H9 (cell line): Measurements from ENCODE around the gene CHPT1. TPM values are rescaled to one million over a fixed set of nuclear protein-coding genes. Genes with fewer than 3 reads are reported as not detected.

Experiments used
- DNase-seq: peaks from one replicate; pipeline ENCODE4 v3.0.0-alpha.2; 2017
- H2AFZ ChIP-seq: one replicate; pipeline ENCODE4 v1.6.1; 2013; ENCODE audit warnings: mild to moderate bottlenecking, low read length, control low read depth, moderate library complexity
- H2AK5ac ChIP-seq: 2 replicates; pipeline ENCODE4 v1.6.1; 2013; ENCODE audit warnings: low read length, control low read depth, mixed read lengths; ENCODE audit not compliant: insufficient read length
- H2BK120ac ChIP-seq: one replicate; pipeline ENCODE4 v1.6.1; 2013; ENCODE audit warnings: low read depth, mild to moderate bottlenecking, low read length, control low read depth, inconsistent platforms; ENCODE audit not compliant: poor library complexity, severe bottlenecking
- H2BK12ac ChIP-seq: 2 replicates; pipeline ENCODE4 v1.6.1; 2013; ENCODE audit warnings: low read length, control low read depth, mixed read lengths, low read depth; ENCODE audit not compliant: insufficient read length
- H2BK15ac ChIP-seq: 2 replicates; pipeline ENCODE4 v1.6.1; 2013; ENCODE audit warnings: low read depth, low read length, control low read depth
- H2BK20ac ChIP-seq: one replicate; pipeline ENCODE4 v1.6.1; 2013; ENCODE audit warnings: low read depth, mild to moderate bottlenecking, low read length, control low read depth, inconsistent platforms; ENCODE audit not compliant: poor library complexity, severe bottlenecking
- H2BK5ac ChIP-seq: 2 replicates; pipeline ENCODE4 v1.6.1; 2013; ENCODE audit warnings: low read length, control low read depth, mixed read lengths; ENCODE audit not compliant: insufficient read length
- H3K14ac ChIP-seq: 2 replicates; pipeline ENCODE4 v1.6.1; 2013; ENCODE audit warnings: low read length, control low read depth; ENCODE audit not compliant: insufficient read depth
- H3K18ac ChIP-seq: 2 replicates; pipeline ENCODE4 v1.6.1; 2013; ENCODE audit warnings: low read depth, mild to moderate bottlenecking, mixed read lengths, low read length, control low read depth; ENCODE audit not compliant: insufficient read length
- H3K23ac ChIP-seq: 2 replicates; pipeline ENCODE4 v1.6.1; 2013; ENCODE audit warnings: low read length, control low read depth, mixed read lengths, low read depth; ENCODE audit not compliant: insufficient read length
- H3K23me2 ChIP-seq: 2 replicates; pipeline ENCODE4 v1.6.1; 2013; ENCODE audit warnings: low read depth, mild to moderate bottlenecking, mixed read lengths, low read length, control low read depth; ENCODE audit not compliant: insufficient read length, poor library complexity, severe bottlenecking
- H3K27ac ChIP-seq: 2 replicates; pipeline ENCODE4 v1.5.1; 2013; ENCODE audit warnings: low read length, control low read depth, mixed read lengths, low read depth; ENCODE audit not compliant: insufficient read length
- H3K27me3 ChIP-seq: 2 replicates; pipeline ENCODE4 v1.6.1; 2013; ENCODE audit warnings: low read length, control low read depth, inconsistent platforms; ENCODE audit not compliant: insufficient read depth
- H3K4ac ChIP-seq: 2 replicates; pipeline ENCODE4 v1.6.1; 2013; ENCODE audit warnings: low read depth, mild to moderate bottlenecking, control low read depth, inconsistent platforms, low read length, moderate library complexity
- H3K4me1 ChIP-seq: 2 replicates; pipeline ENCODE4 v1.6.1; 2013; ENCODE audit warnings: low read length, control low read depth, inconsistent platforms; ENCODE audit not compliant: insufficient read depth
- H3K4me2 ChIP-seq: 2 replicates; pipeline ENCODE4 v1.6.1; 2013; ENCODE audit warnings: low read length, control low read depth, mixed read lengths; ENCODE audit not compliant: insufficient read length, insufficient read depth
- H3K56ac ChIP-seq: 2 replicates; pipeline ENCODE4 v1.6.1; 2013; ENCODE audit warnings: low read depth, mild to moderate bottlenecking, mixed read lengths, low read length, control low read depth; ENCODE audit not compliant: insufficient read length
- H3K79me1 ChIP-seq: 2 replicates; pipeline ENCODE4 v1.6.1; 2013; ENCODE audit warnings: low read depth, mild to moderate bottlenecking, moderate library complexity, low read length, control low read depth, inconsistent platforms; ENCODE audit not compliant: insufficient read depth, poor library complexity, severe bottlenecking
- H3K79me2 ChIP-seq: 2 replicates; pipeline ENCODE4 v1.6.1; 2013; ENCODE audit warnings: low read length, control low read depth, inconsistent platforms; ENCODE audit not compliant: insufficient read depth
- H3K9ac ChIP-seq: 2 replicates; pipeline ENCODE4 v1.6.1; 2013; ENCODE audit warnings: low read length, control low read depth, mixed read lengths; ENCODE audit not compliant: insufficient read length; ENCODE audit errors: extremely low read depth
- H3K9me3 ChIP-seq: one replicate; pipeline ENCODE4 v1.6.1; 2013; ENCODE audit warnings: low read depth, low read length, inconsistent platforms; ENCODE audit not compliant: control insufficient read depth
- H3T11ph ChIP-seq: one replicate; pipeline ENCODE4 v1.6.1; 2013; ENCODE audit warnings: mild to moderate bottlenecking, low read length, control low read depth, inconsistent platforms
- H4K20me1 ChIP-seq: one replicate; pipeline ENCODE4 v1.6.1; 2013; ENCODE audit not compliant: control insufficient read depth, insufficient read length, insufficient read depth
- H4K5ac ChIP-seq: 2 replicates; pipeline ENCODE4 v1.6.1; 2013; ENCODE audit warnings: low read depth, mild to moderate bottlenecking, mixed read lengths, low read length, control low read depth; ENCODE audit not compliant: insufficient read length
- H4K8ac ChIP-seq: replicated peaks from 2 replicates; pipeline ENCODE4 v1.6.1; 2013; ENCODE audit warnings: low read length, control low read depth, mixed read lengths, low read depth; ENCODE audit not compliant: insufficient read length
- H4K91ac ChIP-seq: 2 replicates; pipeline ENCODE4 v1.6.1; 2013; ENCODE audit warnings: low read depth, mild to moderate bottlenecking, moderate library complexity, mixed read lengths, low read length, control low read depth; ENCODE audit not compliant: insufficient read length
- H3K27ac Mint-ChIP-seq, 3 experiments: 2 replicates in 2 of 3; 3 replicates in 1 of 3; pipeline ENCODE4 v1.8.0; 2020 to 2021; ENCODE audit warnings: mixed read lengths in 3 of 3, mild to moderate bottlenecking in 1 of 3, moderate library complexity in 1 of 3
- H3K27me3 Mint-ChIP-seq: 2 replicates; pipeline ENCODE4 v1.8.0; 2021; ENCODE audit warnings: low read depth, mild to moderate bottlenecking, moderate library complexity, mixed read lengths
- H3K36me3 Mint-ChIP-seq, 3 experiments: 2 replicates in 2 of 3; 3 replicates in 1 of 3; pipeline ENCODE4 v1.8.0; 2020 to 2021; ENCODE audit warnings: low read depth in 3 of 3, mixed read lengths in 3 of 3; ENCODE audit not compliant: insufficient read depth in 1 of 3
- H3K4me1 Mint-ChIP-seq, 2 experiments: 2 replicates each; pipeline ENCODE4 v1.8.0; 2020; ENCODE audit warnings: mixed read lengths in 2 of 2
- H3K4me3 Mint-ChIP-seq, 2 experiments: 2 replicates in 1 of 2; 3 replicates in 1 of 2; pipeline ENCODE4 v1.8.0; 2020 to 2021; ENCODE audit warnings: mild to moderate bottlenecking in 2 of 2, mixed read lengths in 2 of 2, moderate library complexity in 1 of 2
- H3K9me3 Mint-ChIP-seq, 2 experiments: 2 replicates in 1 of 2; 3 replicates in 1 of 2; pipeline ENCODE4 v1.8.0; 2020; ENCODE audit warnings: mild to moderate bottlenecking in 2 of 2, mixed read lengths in 2 of 2, moderate library complexity in 1 of 2
- CTCF ChIP-seq: fragments of 200-600 bp; sonication (generic); conservative IDR thresholded peaks from 3 replicates; pipeline ENCODE4 v1.8.0; 2021; ENCODE audit warnings: antibody characterized with exemption, mild to moderate bottlenecking
- WGBS: extraction: QIAGEN DNeasy Blood & Tissue Kit; methylation state at CpG from one replicate; pipeline ENCODE4 v1.1.7; 2013; ENCODE audit warnings: missing lambda C conversion rate, low lambda C conversion rate, mixed read lengths; ENCODE audit not compliant: insufficient read length; ENCODE audit errors: extremely low coverage; 5-methylcytosine and 5-hydroxymethylcytosine counted together
- total RNA-seq: library from RNA; stranded (reverse); gene quantifications from 2 replicates; pipeline ENCODE4 v1.2.1, GENCODE V29; 2021

CHPT1 gene
- total RNA-seq, 1 experiment from 2014 or later: 17.1 TPM

- Histone ChIP-seq H2BK15ac (no peak overlapping the region), H2BK5ac (no peak overlapping the region), H3K27ac (no peak overlapping the region), H2AFZ (no peak overlapping the region), H3K23me2 (no peaks in the 10 kb centered on the region), H2BK20ac (no peak overlapping the region), H3K18ac (no peak overlapping the region), H4K20me1 (no peaks in the 10 kb centered on the region), H3K27me3 (no peaks in the 10 kb centered on the region), H3K9me3 (no peaks in the 10 kb centered on the region), H3K23ac (no peak overlapping the region), H4K91ac (no peak overlapping the region), H3K14ac (no peak overlapping the region), H3K9ac (no peak overlapping the region), H4K8ac (no peak overlapping the region), H3K4me1 (no peaks in the 10 kb centered on the region; the same call in 1 of the 2 replicates), H3T11ph (no peak overlapping the region), H2BK12ac (no peak overlapping the region), H3K79me2 (no peaks in the 10 kb centered on the region), H3K4ac (no peak overlapping the region), H3K56ac (no peak overlapping the region), H2BK120ac (no peak overlapping the region), H3K79me1 (no peaks in the 10 kb centered on the region), H3K4me2 (no peak overlapping the region), H2AK5ac (no peak overlapping the region), H4K5ac (no peak overlapping the region)
- TF ChIP-seq CTCF: peak; percentile 77
- WGBS: no CpG with 5 or more reads among the region's 5 CpGs
- H3K27me3 Mint-ChIP-seq: no peaks in the 10 kb centered on the region
- peaks cover 4 to 5% of the 10 kb centered on the region in 2 experiments; a peak in 3 of 4 replicates for H3K4me1 Mint-ChIP-seq
- H3K36me3 Mint-ChIP-seq: peaks cover 7 to 55% (median 40%) of the 10 kb centered on the region in 3 experiments; a peak in 6 of 7 replicates
- H3K27ac Mint-ChIP-seq: no peak overlapping the region
- DNase-seq: no peak
- no peak overlapping the region for H3K4me3 Mint-ChIP-seq
- H3K9me3 Mint-ChIP-seq: no peaks in the 10 kb centered on the region
Measured at GRCh38 chr12:101759396-101760047, 62.1 kb downstream of the CHPT1 start.
